Measurements from ENCODE around the gene PPP1R1B.

DNA sequence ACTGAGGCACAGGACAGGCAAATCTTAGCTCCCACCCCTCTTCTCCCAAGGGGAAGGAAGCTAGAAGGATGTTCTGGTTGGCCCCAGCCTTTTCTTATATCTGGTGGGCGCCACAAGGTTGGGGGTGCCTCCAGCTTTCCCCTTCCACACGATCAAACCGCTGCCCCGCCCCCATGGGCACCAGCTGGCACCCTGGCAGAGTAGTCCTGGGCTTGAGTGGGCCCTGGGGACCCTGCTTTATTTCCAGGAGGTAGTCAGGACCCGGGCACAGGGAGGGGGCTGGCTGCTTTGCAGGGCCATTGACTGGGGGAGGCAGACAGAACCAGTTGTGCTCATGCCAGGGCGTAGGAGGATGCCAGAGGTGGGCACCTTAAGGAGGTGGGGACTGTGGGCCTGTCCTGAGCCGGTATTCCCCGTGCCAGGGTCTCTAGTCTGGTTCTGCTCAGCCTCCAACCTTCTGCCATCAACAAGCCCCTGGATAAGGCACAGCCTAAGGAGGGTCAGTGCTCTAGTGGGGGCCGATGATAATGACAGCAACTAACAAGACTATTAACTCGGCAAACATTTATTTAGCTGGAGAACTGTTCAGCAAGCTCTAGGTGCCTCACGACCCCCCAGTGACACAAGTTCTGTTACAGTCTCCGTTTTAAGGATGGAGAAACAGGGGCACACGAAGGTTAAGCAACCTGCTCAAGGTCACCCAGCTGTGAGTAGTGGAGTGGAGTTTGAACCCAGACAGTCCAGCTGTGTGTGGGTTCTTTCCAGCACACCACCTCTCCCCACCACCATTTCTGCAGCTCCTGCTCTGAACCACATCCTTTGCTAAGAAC lies 7.6 kb upstream of the PPP1R1B start:
- TF ChIP-seq CTCF (IDR thresholded peaks at IDR 0.05) (no peak), EZH2 (IDR thresholded peaks at IDR 0.05; ENCODE audit: borderline replicate concordance, insufficient read depth, low read depth, low read length, poor library complexity, severe bottlenecking) (no peak)

All from B cell (primary cell).